ENCODE results near the gene TRIM63.

DNA sequence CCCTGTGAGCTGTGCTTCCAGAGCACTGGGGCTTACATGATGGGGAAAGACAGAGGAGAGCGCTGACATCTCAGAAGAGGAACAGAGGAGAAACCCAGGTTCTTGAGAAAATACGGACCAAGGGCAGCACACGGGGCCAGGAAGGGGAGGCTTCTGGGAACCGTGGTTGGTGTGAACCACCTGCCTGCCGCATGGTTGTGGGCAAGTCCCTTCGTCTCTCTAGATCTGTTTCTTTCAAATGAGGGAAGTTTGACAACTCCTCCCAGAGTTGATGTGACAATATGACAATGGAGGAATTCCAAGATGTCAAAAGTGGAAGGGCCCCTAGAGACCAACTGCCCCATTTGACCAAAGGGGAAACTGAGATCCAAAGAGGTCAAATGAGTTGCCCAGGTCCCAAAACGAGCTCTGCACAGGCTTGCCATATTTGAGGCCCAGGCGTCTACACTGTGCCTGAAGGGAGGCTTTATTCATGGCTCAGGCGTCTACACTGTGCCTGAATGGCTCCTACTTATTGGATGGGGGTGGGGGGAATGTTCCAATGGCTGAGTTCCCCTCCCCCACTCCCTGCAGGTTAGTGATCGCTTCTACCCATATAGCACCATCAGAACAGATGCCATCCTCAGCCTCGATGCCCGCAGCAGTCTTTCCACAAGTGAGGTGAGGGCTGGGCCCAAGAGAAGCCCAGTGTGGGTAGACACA is 34.6 kb downstream of the TRIM63 start:
- TF ChIP-seq, protein P1, sequence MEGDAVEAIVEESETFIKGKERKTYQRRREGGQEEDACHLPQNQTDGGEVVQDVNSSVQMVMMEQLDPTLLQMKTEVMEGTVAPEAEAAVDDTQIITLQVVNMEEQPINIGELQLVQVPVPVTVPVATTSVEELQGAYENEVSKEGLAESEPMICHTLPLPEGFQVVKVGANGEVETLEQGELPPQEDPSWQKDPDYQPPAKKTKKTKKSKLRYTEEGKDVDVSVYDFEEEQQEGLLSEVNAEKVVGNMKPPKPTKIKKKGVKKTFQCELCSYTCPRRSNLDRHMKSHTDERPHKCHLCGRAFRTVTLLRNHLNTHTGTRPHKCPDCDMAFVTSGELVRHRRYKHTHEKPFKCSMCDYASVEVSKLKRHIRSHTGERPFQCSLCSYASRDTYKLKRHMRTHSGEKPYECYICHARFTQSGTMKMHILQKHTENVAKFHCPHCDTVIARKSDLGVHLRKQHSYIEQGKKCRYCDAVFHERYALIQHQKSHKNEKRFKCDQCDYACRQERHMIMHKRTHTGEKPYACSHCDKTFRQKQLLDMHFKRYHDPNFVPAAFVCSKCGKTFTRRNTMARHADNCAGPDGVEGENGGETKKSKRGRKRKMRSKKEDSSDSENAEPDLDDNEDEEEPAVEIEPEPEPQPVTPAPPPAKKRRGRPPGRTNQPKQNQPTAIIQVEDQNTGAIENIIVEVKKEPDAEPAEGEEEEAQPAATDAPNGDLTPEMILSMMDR (IDR thresholded peaks at IDR 0.05) = no peak
- TF ChIP-seq POLR2A (IDR thresholded peaks at IDR 0.05) = no peak

Measured in heart left ventricle (tissue), 13 donors.